HG03342 (cell line): ENCODE measurements around the gene DEFB124.
"Not testable (repeated sequence)": the region's sequence is repeated elsewhere in the genome, so short reads cannot be mapped to it uniquely, and the experiment has no call there.

ENCODE experiments used
- ATAC-seq: cut with Tn5 transposase; IDR thresholded peaks from one replicate; pipeline ENCODE4 v1.9.1; 2021; ENCODE audit warnings: mild to moderate bottlenecking, moderate library complexity; ENCODE audit not compliant: unreplicated experiment

Gene DEFB124

DNA sequence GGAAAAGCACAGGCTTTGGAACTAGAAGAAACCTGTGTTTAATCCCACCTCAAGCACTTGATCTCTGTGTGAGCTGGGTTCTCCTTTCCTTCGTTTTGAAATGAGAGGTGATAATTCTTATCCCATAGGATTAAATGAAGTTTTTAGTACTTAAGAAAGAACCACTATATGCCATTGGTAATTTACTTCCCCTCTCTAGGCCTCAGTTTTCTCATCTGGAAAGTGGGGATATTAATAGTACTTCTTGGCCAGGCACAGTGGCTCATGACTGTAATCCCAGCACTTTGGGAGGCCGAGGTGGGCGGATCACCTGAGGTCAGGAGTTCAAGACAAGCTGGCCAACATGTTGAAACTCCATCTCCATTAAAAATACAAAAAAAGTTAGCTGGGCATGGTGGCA lies 14.2 kb upstream of the DEFB124 start:
- ATAC-seq = no peak

DNA sequence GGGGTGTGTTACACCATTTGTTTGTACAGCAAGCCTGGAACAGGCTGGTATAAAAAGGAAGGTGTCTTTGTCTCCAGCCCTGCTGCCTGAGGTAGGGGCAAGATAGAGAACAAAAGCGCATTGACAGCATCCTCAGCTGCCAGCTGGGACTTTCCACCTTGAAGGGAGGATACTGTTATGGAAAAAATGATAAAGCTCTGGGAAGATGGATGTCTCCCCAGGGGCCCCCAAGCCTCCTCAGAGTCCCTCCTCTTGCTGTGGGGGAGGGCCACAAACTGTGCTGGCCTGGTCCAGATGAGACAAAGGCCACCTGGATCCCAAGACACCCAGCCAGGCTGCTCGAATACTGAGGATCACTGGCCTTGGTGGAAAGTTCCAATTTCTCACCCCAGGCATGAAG lies 13.2 kb upstream of the DEFB124 start:
- ATAC-seq = no peak

GRCh38 chr20:31485450-31486339 lies 10.8 kb upstream of the DEFB124 start:
- no peak for ATAC-seq

DNA sequence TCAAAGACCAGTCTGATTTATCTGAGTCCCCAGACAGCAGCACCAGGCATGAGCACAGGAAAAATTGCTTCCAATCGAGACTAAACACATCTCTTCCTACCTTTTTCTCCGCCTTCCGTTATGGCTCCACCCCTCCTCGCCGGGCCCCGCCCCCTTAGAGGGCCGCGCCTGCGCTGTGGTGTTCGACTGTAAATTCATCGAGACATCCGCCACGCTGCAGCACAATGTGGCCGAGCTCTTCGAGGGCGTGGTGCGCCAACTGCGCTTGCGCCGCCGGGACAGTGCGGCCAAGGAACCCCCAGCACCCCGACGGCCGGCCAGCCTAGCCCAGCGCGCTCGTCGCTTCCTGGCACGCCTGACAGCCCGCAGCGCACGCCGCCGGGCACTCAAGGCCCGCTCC lies 9.1 kb upstream of the DEFB124 start:
- no peak for ATAC-seq

GRCh38 chr20:31476643-31477215 lies 1.8 kb upstream of the DEFB124 start:
- ATAC-seq = no peak

GRCh38 chr20:31476294-31476585 lies 1.3 kb upstream of the DEFB124 start:
- no peak for ATAC-seq

DNA sequence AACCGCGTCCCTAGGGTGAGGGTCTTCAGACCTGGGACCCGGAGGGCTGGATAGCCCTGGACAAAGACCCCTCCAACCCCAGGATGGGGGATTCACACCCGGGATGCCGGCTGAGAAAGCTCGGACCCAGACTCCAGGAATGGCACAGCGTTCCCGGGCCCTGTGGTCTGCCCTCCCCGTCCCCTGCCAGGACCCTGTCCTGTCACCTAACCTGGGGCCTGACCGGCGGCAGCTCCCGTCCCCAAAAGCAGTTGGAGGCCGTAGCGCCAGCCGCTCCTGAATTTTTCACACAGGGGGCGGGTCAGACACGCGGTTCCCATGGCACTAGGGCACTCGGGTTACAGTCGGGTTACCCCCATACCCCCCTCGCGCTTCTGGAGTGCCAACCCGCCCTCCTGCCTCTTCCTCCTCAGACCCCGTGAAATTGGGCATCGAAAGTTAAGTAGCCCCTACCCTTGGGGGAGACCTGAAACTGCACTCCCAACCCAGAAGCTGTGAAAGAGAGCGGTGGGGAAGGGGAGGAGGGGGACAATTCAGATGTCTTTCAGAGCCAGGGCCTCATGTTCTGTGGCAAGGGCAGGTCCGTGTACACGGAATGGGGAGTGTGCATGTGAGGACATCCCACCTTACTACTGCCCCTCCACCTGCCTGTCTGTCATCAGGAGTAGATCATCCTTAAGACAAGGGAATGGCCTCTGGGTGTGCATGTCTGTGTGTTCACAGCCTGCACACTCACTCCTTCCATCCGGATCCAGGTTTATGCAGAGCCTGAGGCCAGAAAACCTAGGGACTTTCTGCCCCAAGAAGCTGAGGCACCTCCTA lies 756 bp upstream of the DEFB124 start:
- ATAC-seq = no peak

DNA sequence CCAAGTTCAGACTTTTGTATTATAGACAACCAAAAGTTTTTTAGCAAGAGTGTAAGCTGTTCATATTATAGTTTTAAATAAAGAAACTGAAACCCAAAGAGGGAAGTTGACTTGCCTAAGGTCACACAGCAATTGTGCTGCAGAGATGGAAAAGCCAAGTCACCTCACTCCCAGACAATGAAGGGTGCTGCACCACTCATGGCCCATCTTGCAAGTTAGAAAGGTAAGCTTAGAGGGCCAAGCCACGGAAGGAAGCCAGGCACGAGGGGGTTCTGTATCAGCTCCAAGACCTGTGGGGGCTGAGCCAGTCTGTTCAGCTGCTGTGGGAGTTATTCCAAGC lies 860 bp downstream of the DEFB124 start:
- ATAC-seq = peak; percentile 81

- peak; percentile 33 for ATAC-seq
Measured at GRCh38 chr20:31473331-31474096, 1.4 kb downstream of the DEFB124 start.

- ATAC-seq = no peak
Measured at GRCh38 chr20:31472395-31473330, 2.3 kb downstream of the DEFB124 start.

DNA sequence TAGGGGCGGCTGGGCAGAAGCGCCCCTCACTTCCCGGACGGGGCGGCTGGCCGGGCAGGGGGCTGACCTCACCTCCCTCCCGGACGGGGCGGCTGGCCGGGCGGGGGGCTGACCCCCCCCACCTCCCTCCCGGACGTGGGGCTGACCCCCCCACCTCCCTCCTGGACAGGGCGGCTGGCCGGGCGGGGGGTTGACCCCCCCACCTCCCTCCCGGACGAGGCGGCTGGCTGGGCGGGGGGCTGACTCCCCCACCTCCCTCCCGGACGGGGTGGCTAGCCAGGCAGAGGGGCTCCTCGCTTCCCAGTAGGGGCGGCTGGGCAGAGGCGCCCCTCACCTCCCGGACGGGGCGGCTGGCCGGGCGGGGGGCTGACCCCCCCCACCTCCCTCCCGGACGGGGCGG lies 4.0 kb downstream of the DEFB124 start:
- ATAC-seq = not testable (repeated sequence)

- no peak for ATAC-seq
Measured at GRCh38 chr20:31454361-31454760, 20.6 kb downstream of the DEFB124 start.

DNA sequence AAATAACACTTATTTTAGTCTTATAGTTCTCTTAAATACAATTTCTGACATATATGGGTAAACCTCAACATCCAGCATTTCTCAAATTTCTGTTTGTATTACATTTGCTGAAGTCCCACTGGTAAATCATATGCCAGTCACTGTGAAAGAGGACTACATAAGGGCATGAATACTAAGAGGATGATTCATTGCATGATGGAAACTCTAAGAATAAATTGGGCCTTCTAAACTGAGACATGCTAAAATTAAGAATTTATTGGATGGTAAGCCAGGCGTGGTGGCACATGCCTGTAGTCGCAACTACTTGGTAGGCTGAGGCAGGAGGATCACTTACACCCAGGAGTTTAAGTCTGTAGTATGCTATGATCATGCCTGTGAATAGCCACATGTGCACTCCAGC lies 22.4 kb downstream of the DEFB124 start:
- ATAC-seq = no peak

- ATAC-seq = no peak
Measured at GRCh38 chr20:31449511-31450414, 25.2 kb downstream of the DEFB124 start.

DNA sequence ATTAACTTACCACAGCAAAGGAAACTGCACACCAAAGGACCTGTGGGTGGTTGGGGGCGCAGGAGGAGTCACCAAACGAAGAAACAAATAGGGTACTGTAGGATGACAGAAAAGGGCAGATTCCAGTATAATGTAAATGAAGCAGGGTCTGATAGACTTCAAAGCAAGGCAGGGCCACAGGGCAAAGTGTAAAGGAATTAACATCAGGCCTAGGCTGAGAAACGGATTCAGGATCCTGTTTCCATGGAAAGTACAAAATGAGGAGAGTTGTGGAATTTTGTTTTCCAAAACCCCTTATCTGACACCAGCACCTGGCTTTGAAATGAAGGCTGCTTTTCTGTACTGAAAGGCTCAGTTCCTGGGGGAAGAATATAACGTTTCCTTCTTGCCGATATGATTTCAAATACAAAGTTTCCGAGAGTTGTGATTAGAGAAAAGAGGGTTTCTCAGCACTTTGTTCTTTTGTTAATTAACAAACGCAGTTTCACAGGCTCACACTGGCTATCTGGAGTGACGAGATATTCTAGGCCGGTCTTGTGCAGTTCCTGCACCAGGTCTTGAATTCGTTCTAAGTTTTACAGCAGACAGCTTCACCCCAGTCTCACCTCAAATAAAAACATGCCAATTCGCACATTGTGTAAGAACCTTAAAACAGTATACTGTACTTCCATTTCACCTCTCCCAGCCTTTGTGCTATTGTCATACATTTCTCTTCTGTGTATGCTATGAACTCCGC lies 28.7 kb downstream of the DEFB124 start:
- no peak for ATAC-seq

GRCh38 chr20:31440012-31440659 lies 34.8 kb downstream of the DEFB124 start, which contains the start of gene DEFB123:
Gene DEFB123 (plus strand): TSS chr20:31440632. CDS start chr20:31440699, 67 bp downstream.
- no peak for ATAC-seq

- ATAC-seq = no peak
Measured at GRCh38 chr20:31430568-31431115, 44.3 kb downstream of the DEFB124 start.
